H1 (cell line): ENCODE measurements around the gene DKK3. TPM values are rescaled to one million over a fixed set of nuclear protein-coding genes. Genes with fewer than 3 reads are reported as not detected.

Source experiments
- EP300 ChIP-seq, 2 experiments: IDR thresholded peaks; 1 replicate in 1 of 2; 2 replicates in 1 of 2; pipeline ENCODE4 v1.6.1; 2011 to 2012; ENCODE audit warnings: low read depth in 2 of 2, low read length in 2 of 2, mild to moderate bottlenecking in 2 of 2, borderline replicate concordance in 1 of 2, inconsistent platforms in 1 of 2, moderate library complexity in 1 of 2
- polyA plus RNA-seq, 7 experiments: library from polyadenylated mRNA; depleted of rRNA in 3 of 7; stranded (reverse) in 5 of 7; unstranded in 2 of 7; fragments of >200 nt in 5 of 7; fragments of 200-250 nt in 2 of 7; gene quantifications; 1 replicate in 5 of 7; 2 replicates in 1 of 7; 4 replicates in 1 of 7; pipeline versions ENCODE4 v1.2.1 to v1.2.3, GENCODE V29; 2011 to 2013; ENCODE audit warnings: missing spikeins in 2 of 7, mixed read lengths in 2 of 7
- total RNA-seq: library from RNA; stranded (reverse); fragmentation: NEBNext Ultra II Directional; extraction: Animal tissue kit (Norgen Biotek cat#: 25700); gene quantifications from 2 replicates; pipeline ENCODE4 v1.2.1, GENCODE V29; 2021

The DKK3 gene
- total and polyA plus RNA-seq, 2 of the 8 experiments (the other 6 are each of a cell fraction or from before 2014, with no cell fraction given): 30.0 to 40.1 TPM

GRCh38 chr11:11960687-11961086 is 47.7 kb downstream of the DKK3 start (continued):
- TF ChIP-seq EP300 (IDR thresholded peaks at IDR 0.05; ENCODE audit: borderline replicate concordance in 1 of 2, low read depth in 2 of 2, low read length in 2 of 2): no peak
